HL-60/S4 treated with phorbol 12-myristate 13-acetate at 8.2 ng/mL for 4 days and 3 days (cell line): ENCODE measurements around the gene SDF4.

Source experiments
- in situ Hi-C: fragments of 300-500 bp; cut with MboI; formaldehyde crosslinking; loops from 2 replicates; pipeline ENCODE4 v1.15.0; 2022; ENCODE audit warnings: low sequenced_read_pairs

The SDF4 gene

GRCh38 chr1:1229770-1230169, 2.0 kb downstream of the SDF4 start:
- in situ Hi-C loops = no loop called here

DNA sequence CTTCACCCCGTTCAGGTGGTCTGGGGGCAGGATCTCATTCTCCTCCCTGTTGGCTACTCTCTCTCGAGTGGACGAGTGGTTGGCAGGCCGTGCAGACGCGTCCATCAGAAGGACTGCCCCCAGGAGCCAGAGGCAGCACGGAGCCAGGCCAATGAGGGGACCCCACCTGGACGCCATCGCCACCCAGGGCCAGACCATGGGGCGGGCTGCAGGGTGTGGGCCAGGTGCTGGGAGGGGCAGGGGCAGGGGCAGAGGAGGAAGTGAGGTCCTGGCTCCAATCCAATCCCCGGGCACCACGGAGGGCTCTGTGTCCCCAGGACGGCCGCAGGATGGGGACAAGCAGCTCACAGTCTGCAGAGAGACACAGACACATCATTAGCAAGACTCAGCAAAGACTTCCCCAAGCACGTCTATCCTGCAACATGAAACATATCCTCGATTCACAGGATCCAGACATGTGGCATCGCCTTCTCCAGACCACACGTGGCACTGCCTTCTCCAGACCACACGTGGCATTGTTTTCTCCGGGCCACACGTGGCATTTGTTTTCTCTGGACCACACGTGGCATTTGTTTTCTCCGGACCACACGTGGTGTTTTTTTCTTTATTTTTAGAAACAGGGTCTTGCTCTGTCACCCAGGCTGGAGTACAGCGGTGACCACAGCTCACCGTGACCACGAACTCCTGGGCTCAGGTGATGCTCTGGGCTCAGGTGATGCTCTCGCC, 3.0 kb downstream of the SDF4 start:
- in situ Hi-C loops = no loop called here

DNA sequence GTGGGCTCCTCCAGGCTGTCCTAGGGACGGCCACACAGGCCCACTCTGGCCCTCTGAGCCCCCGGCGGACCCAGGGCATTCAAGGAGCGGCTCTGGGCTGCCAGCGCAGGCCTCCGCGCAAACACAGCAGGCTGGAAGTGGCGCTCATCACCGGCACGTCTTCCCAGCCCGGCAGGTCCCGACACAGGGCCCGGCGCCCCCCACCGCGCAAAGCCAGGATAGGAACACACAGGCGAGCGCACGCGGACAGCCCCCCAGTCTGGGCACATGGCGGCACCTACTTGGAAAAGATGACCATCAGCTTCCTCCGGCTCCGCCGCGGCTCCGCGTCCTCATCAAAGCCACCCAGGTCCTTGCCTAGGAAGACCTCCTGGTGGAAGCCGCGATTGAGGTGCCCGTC, 3.6 kb downstream of the SDF4 start:
- in situ Hi-C loops = no loop called here

GRCh38 chr1:1227386-1227785, 4.4 kb downstream of the SDF4 start:
- in situ Hi-C loops = no loop called here

DNA sequence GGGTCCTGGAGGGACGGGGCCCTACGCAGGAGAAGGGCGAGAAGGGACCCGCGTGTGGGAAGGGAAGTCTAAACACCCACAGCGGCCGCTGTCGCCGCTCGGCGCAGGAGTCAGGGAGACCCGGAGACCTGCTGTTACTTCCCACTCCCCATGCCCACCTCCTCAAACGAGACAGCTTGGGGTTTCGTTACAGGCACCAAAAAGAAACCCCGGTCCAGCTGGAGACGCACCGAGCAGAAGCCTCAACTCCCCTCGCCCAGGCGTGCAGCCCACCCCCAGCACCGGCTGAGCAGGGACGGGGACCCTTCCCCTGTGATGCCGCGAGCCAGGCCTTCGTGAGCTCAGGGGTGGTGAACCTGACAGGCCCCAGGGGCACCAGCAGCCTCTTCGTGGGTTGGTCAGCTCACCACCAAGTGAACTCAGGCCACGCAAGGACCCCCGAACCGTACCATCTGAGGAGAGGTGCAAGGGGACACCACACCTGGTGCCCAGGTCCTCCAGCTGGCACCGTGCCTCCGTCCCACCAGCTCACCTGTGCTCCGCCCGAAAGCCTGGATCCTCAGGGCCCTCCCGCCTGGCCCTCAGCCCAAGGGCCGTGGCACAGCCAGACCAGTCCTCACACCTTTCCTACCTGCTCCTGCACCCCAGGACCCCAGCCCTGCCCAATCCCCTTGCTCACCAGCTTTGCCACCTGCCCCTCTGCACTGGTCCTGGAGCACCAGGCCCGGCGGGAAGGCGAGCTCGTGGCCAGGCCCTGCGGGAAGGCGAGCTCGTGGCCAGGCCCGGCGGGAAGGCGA, 5.0 kb downstream of the SDF4 start:
- in situ Hi-C loops = no loop called here

DNA sequence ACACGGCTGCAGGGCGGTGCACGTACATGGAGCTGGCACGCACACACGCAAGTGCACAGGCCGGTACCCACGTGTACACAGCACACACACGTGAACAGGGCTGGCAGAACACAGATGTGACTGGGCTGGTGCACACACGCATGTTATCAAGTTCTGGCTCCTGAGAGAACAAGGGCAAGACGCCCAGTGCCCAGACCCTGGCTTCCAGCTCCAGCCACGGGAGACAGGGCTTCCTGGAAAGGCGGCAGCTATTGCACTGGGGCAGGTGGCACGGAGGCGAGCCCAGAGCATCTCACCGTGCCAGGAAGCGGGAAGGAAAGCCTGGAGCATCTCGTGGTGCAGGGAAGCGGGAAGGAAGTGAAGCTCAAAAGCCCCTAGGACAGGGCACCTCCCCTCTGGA, 5.9 kb downstream of the SDF4 start:
- in situ Hi-C loops = no loop called here

GRCh38 chr1:1225238-1225845, 6.5 kb downstream of the SDF4 start:
- in situ Hi-C loops = no loop called here

GRCh38 chr1:1223891-1224290, 7.9 kb downstream of the SDF4 start:
- in situ Hi-C loops = no loop called here

DNA sequence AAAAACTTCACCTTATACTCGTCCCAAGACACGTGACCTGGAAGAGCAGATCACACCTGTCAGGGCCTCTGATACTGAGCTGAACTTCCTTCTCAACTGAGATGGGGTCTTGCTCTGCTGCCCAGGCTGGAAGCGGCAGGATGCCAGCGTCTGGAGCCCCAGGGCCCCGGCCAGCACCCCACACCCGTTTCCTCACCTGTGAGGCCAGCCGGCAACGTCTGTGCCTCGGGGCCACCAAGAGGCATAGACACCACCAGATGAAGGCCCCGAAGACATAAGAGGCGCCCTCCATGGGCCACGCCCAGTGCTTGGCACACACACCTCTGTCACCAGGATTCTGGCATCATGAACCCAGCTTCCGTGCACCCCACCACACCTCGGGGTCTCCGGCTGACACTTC, 8.5 kb downstream of the SDF4 start:
- in situ Hi-C loops = no loop called here

DNA sequence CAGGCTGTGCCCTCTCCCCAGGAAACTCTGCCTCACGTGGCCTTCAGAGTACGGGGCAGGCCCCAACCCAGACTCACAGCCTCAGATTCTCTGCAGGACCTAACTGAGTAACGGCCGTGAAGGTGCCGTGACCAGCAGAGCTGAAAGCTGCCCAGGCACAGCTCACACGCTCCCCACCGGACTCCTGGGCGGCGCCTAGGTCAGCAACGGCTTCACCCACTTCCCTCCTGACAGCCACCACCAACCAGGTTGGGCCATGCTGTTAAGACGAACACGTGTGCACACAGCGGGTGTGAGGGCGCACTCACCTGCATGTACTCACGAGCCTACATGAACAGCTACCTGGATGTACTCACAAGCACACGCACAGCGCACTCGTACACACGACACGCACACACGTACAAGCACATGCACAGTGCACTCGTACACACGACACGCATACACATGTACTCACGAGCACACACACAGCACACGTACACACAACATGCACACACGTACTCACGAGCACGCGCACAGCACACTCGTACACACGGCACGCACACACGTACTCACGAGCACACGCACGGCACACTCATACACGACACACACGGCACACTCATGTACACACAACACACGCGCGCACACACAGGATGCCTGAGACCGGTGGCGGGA, 9.1 kb downstream of the SDF4 start:
- in situ Hi-C loops = no loop called here

GRCh38 chr1:1221887-1222574, 9.8 kb downstream of the SDF4 start:
- in situ Hi-C loops = no loop called here

DNA sequence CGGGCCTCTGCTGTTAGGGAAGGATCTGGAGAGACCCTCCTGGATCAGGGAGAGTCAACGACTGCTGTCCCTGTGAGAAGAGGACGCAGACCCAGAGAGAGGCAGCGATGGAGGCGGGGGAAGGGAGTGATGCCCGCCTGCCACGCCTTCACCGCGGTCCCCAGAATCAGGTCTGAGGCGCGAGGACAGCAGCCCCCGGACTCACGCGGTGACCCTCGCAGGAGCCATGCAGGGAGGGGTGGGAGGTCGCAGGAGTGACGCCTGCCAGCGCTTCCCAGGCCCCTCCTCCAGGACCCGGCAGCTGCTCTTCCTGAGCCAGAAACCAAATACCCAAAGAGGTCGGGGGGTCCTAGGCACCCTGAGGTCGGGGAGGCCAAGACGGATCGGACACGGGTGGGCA, 11.6 kb downstream of the SDF4 start:
- in situ Hi-C loops = no loop called here

DNA sequence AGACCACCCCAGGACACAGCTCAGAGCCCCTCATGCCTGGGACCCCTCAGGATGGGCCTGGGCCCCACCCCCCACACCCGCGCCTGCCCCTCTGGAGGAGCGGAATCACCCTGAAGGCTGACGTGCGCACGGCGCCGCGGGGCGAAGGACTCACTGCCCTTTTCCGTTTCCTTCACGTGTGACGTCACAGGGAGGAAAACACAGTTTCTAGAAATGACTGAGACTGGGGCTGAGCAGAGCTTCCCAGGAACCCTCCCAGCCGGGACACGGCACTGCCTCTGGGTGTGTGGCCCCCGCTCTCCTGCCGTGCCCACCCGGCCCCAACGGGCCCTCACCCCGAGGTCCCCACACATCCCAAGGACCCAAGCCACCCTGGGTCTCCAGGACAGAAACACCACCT, 12.5 kb downstream of the SDF4 start:
- in situ Hi-C loops = no loop called here

DNA sequence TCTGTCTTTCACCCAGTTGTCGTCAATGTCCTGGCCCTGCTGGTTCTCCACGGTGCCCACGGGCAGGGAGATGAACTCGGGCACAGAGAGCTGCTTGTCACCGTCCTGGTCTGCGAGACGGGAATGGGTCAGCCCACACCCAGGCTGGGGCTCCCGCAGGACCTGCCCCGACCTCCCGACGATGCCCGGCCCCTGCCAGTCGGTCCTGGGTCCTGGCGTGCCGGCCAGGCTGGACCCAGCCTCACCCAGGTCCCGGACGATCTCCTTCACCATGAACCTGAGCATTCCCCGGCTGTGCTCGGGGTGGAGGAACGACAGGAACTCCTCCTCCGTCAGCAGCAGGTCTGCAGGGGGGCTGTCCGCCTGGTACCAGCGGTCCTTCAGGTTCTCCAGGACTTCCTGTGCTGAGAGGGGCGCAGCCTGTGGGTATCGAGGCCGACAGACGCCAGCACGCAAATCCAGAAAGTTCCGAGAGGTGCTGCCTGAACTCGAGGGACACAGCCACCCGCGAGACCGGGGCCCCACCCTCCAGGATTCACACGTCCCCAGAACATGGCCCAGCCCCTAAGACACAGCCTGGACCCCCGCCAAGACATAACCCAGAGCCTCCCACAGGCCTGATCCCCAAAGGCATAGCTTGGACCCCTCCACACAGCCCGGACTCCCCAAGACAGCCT, 13.1 kb downstream of the SDF4 start:
- in situ Hi-C loops = no loop called here

GRCh38 chr1:1217621-1218523, 13.9 kb downstream of the SDF4 start:
- in situ Hi-C loops = no loop called here

DNA sequence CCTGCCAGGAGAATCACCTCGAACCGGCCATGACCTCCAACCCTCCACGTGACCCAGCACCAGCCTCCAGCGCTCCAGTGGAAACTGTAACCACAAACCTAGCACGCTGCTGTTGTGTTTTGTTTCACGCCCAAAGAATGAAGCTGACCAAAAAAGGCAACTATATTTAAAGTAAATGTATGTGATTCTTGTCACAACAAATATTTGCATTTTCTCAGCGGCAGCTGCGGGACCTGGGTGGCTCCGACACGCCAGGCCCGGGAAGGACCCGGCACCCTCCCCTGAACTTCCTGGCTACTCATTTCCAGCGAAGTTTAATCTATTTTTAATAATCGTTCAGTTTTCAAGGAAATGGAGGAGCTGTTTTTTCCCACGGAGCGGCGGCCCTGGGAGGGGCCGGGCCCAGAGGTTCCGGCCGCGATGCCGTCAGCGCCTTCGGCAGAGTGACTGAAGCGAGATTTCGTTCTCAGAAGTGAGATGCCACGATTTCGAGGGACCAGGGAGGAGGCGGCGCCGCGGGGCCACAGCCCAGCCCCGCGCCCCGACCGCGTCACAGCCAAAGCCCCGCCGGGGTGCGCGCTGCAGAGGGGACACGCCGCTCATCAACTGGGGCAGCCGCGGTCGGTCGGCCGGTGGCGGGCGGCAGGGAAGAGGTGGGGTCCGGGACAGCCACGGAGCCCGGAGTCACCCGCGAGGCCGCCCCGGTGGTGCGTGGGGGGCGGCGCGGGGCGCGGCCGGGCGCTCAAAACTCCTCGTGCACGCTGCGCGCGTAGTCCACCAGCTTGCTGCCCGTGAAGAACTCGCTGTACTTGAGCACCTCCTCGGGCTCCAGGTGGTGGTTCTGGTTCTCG, 14.8 kb downstream of the SDF4 start:
- in situ Hi-C loops = no loop called here

DNA sequence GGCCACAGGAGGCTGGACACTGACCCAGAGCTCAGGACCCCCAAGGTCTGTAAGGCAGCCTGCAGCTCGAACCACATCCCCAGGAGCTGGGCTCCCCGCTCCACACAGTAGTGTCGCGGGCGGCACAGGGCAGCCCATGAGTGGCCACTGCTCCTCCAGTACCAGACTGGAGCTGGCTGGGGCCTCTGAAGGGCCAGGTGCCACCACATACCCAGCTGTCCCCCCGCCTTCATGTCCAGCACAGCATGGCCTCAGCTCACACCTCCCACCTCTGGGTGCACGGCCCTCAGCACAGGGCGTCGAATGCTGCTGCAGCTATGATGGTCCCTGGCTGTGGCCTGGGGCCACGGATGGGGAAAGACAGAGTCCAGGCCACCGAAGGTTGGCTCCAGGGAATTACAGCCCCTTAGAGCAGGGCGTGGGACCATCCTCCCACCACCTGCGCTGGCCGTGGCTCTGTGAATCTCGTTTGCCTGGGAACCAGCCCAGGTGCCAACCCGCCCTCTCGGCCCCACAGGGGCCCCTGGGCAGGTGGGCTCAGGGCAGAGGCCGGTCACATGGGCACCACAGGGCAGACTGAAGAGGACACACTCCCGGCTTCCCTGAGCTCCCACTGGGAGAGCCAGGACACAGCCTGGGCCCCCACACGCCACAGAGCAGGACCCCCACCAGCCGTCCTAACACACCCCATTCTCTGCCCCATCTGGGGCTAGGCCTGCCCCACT, 15.8 kb downstream of the SDF4 start:
- in situ Hi-C loops = no loop called here
